AG04450 (cell line): ENCODE results near the gene PGRMC1. TPM values are rescaled to one million over a fixed set of nuclear protein-coding genes. Genes with fewer than 3 reads are reported as not detected.
"Not testable (repeated sequence)": the region's sequence is repeated elsewhere in the genome, so short reads cannot be mapped to it uniquely, and the experiment has no call there.

ENCODE experiments used
- CTCF ChIA-PET: fragments of 300-600, 350-600 bp; formaldehyde crosslinking; extraction: SDS; loops from one replicate; lab custom pipeline; 2022; ENCODE audit warnings: antibody characterized with exemption, inconsistent platforms; lab: Charles Lee
- POLR2A ChIA-PET: fragments of 350-600 bp; formaldehyde crosslinking; extraction: SDS; loops from one replicate; lab custom pipeline; 2021; ENCODE audit warnings: antibody characterized with exemption, inconsistent platforms; lab: Yijun Ruan, JAX
- DNase-seq: peaks from one replicate; pipeline ENCODE4 v3.0.0-alpha.2; 2011; ENCODE audit warnings: low read depth, low spot score
- H3K27ac ChIP-seq: one replicate; pipeline ENCODE4 v1.5.1; 2012; ENCODE audit warnings: low read depth, low read length, control low read depth
- H3K27me3 ChIP-seq: one replicate; pipeline ENCODE4 v1.6.0; 2012; ENCODE audit warnings: low read length; ENCODE audit not compliant: control insufficient read depth, insufficient read depth
- H3K4me3 ChIP-seq: 2 replicates; pipeline ENCODE4 v1.5.1; 2011; ENCODE audit warnings: mild to moderate bottlenecking, low read depth, low read length, control low read depth
- H3K9me3 ChIP-seq: 2 replicates; pipeline ENCODE4 v1.5.1; 2012; ENCODE audit warnings: low read length; ENCODE audit not compliant: control insufficient read depth, insufficient read depth
- polyA plus RNA-seq: library from polyadenylated mRNA; depleted of rRNA; stranded (reverse); fragments of >200 nt; gene quantifications from 2 replicates; pipeline ENCODE4 v1.2.3, GENCODE V29; 2011
- TF ChIP-seq, protein P1 (sequence below): IDR thresholded peaks from 2 replicates; pipeline ENCODE4 v1.5.1; 2011; ENCODE audit warnings: low read depth, low read length, control low read depth, inconsistent platforms

The PGRMC1 gene
- polyA plus RNA-seq, 1 experiment: 110 TPM

DNA sequence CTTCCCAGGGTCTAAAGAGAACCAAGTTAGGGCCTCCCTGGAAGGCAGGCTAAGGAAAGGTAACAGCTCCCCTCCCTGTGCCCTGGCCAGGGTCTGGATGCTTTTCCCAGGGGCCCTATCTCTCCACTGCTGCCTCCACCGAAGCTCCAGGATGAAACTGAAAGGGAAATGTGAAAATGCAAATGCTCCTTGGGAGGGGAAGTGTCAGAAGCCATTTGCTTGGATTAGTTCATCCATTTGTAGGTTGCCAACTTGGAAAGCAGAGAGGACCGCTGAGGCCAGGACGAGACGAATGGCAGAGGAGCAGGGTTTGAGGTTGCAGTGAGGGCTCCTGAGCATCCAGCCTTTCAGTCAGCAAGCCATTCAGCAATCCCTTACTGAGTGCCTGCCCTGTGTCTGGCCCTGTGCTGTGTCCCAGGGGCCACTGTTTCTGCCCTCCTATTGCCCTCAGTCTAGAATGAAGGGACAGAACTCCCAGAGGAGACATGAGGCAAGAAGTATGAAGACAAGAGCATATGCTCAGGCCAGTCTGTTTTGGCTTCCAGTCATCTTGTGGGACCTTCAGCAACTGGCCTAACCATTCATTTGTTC lies 45.9 kb upstream of the PGRMC1 start:
- Histone ChIP-seq H3K4me3 (no peak overlapping the region), H3K9me3 (no peaks in the 10 kb centered on the region), H3K27me3 (no peaks in the 10 kb centered on the region), H3K27ac (no peak overlapping the region)
- TF ChIP-seq, protein P1, sequence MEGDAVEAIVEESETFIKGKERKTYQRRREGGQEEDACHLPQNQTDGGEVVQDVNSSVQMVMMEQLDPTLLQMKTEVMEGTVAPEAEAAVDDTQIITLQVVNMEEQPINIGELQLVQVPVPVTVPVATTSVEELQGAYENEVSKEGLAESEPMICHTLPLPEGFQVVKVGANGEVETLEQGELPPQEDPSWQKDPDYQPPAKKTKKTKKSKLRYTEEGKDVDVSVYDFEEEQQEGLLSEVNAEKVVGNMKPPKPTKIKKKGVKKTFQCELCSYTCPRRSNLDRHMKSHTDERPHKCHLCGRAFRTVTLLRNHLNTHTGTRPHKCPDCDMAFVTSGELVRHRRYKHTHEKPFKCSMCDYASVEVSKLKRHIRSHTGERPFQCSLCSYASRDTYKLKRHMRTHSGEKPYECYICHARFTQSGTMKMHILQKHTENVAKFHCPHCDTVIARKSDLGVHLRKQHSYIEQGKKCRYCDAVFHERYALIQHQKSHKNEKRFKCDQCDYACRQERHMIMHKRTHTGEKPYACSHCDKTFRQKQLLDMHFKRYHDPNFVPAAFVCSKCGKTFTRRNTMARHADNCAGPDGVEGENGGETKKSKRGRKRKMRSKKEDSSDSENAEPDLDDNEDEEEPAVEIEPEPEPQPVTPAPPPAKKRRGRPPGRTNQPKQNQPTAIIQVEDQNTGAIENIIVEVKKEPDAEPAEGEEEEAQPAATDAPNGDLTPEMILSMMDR: no peak
- ChIA-PET POLR2A (no interaction called here), CTCF (no interaction called here)
- no peak for DNase-seq

DNA sequence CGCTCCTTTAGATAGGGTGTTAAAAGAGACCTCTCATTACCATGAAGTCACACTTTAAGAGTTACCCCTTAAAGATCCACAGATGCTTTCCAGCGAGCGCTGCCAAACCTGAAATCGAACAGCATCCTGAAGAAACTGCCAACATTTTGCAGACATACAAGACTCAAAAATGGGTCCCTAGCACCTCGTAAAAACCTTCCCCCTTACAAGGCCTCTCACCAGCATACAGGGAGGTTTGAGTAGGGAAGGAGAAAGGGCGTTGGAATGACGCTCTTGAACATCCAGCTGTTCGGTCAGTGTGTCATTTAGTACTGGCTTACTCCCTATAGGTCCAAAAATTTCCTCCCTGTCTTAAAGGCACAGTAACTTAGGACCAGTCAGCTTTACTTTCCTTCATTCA lies 45.3 kb upstream of the PGRMC1 start:
- no peak for DNase-seq
- Histone ChIP-seq H3K4me3 (no peak overlapping the region), H3K27me3 (no peaks in the 10 kb centered on the region), H3K9me3 (no peaks in the 10 kb centered on the region), H3K27ac (no peak overlapping the region)
- TF ChIP-seq, protein P1: no peak
- ChIA-PET POLR2A (no interaction called here), CTCF (no interaction called here)

DNA sequence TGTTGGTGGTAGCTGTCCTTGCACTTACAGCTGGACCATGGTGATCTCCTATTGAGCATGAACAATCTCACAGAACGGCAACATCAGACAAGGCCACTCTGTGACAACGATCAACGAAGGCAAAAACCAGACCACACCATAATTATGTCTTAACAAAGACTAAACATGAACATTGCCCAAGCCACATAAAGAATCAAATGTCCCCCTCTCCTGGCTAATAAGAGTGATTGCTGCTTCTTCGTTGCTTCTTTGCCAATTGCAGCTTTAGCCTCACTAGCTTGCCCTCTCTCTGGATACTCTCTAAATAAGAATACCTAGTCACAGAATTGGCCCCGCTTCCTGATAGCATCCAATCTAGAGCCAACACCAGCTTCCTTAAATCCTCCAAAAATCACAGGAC lies 41.5 kb upstream of the PGRMC1 start:
- TF ChIP-seq, protein P1: peak; percentile 17; the same call in 1 of the 2 replicates
- DNase-seq: no peak

DNA sequence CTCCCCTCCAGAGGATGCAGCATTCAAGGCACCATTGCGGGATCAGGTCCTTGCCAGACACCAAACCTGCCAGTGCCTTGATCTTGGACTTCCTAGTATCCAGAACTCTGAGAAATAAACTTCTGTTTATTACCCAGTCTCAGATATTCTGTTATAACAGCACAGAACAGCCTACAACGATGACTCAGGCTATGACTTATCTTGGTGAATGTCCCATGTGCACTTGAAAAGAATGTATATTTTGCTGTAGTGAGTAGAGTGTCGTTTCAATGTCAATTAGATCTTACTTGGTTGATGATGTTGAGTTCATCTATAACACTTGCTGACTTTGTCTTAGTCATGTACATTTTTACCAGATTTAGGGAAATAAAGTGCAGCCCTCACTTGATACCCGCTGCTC lies 34.5 kb upstream of the PGRMC1 start:
- CTCF ChIA-PET: no interaction called here
- no peak for DNase-seq
- H3K4me3 ChIP-seq: no peak overlapping the region
- TF ChIP-seq, protein P1: no peak
- no peaks in the 10 kb centered on the region for H3K27me3 ChIP-seq
- no peak overlapping the region for H3K27ac ChIP-seq
- POLR2A ChIA-PET: no interaction called here
- H3K9me3 ChIP-seq: no peaks in the 10 kb centered on the region

More for the DNA sequence above, 41.5 kb upstream of the PGRMC1 start:
- H3K27ac ChIP-seq: no peak overlapping the region
- ChIA-PET POLR2A (no interaction called here), CTCF (interaction anchor here (1.7 kb wide), 1 partner anchor 76 kb away, joined by 5 read pairs; no protein-coding TSS in a partner anchor)
- no peak overlapping the region for H3K4me3 ChIP-seq
- no peaks in the 10 kb centered on the region for H3K9me3 ChIP-seq
- H3K27me3 ChIP-seq: no peaks in the 10 kb centered on the region

DNA sequence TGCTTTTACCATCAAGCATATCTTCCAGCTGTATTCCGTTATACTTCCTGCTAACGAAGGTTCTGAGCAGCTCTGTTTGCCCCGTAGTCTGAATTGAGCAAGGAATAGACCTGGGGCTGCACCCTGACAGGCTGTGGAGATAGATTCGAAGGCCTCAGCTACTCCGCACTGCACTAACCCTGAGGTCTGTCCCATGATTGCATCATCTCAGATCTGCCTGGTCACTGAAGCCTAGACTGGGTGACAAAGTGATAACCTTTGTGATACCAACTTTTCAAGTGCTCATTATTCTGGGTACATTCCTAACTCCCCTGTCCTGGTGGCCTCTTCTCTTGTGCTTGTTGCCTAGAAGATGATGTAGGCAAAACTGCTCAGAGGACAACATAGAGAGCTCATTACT lies 29.9 kb upstream of the PGRMC1 start:
- H3K9me3 ChIP-seq: no peaks in the 10 kb centered on the region
- no peaks in the 10 kb centered on the region for H3K27me3 ChIP-seq
- ChIA-PET CTCF (no interaction called here), POLR2A (no interaction called here)
- H3K27ac ChIP-seq: no peak overlapping the region
- TF ChIP-seq, protein P1: no peak
- no peak overlapping the region for H3K4me3 ChIP-seq
- DNase-seq: no peak

DNA sequence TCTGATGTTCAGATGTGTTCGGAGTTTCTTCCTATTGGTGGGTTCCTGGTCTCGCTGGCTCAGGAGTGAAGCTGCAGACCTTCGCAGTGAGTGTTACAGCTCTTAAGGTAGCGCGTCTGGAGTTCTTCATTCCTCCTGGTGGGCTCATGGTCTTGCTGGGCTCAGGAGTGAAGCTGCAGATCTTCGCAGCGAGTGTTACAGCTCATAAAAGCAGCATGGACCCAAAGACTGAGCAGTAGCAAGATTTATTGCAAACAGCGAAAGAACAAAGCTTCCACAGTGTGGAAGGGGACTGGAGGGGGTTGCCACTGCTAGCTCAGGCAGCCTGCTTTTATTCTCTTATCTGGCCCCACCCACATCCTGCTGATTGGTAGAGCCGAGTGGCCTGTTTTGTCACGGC lies 28.6 kb upstream of the PGRMC1 start:
- H3K27me3 ChIP-seq, POLR2A ChIA-PET, H3K4me3 ChIP-seq, H3K9me3 ChIP-seq, H3K27ac ChIP-seq, DNase-seq, CTCF ChIA-PET: not testable (repeated sequence)
